AML-193 (cell line): ENCODE results near the gene CMSS1.

Experiments
- DNase-seq, 2 experiments: peaks; one replicate each; lab custom pipeline; 2025; lab: John Stamatoyannopoulos, UW

Gene CMSS1

GRCh38 chr3:100057716-100058575 lies 240.3 kb downstream of the CMSS1 start:
- DNase-seq, result no peak

DNA sequence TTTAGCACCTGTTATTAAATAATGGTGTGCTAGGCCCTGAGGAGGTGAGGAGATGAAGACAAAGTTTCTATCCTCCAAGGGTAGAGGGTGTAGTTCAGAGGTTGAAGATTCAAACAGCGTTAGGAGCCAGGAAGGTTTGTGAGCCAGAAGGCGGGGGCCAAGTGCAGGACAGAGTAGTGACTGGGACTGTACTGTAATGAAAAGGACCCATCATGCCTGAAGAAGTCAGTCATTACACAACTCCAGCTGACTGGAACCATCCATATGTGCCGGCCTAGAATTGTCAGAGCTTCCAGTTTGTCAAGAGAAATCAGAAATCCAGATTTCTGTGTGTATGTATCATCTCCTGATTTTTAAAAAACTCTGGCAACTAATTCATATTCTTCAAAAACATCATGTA lies 241.8 kb downstream of the CMSS1 start:
- DNase-seq, result no peak

GRCh38 chr3:100060685-100061484 lies 243.2 kb downstream of the CMSS1 start:
- DNase-seq, result peak; percentile 80 to 84

DNA sequence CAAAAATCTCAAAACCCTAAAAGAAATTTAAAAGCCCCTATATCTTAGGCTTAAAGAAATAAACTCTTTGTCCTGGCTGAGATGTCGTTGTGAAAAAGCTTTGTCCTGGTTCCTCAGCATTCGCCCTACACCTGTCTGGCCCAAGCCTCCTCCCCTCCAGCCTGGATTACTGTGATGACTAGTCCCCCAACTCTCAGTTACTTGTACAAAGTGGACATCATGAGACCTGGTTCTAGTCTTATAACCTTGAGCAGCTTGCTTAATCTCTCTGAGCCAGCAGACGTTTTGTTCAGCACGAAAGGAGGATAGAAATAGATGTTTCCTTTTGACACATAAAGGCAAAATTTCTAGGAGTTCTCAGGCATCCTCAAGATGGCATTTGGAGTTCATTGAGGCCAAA lies 245.0 kb downstream of the CMSS1 start:
- DNase-seq, result no peak

DNA sequence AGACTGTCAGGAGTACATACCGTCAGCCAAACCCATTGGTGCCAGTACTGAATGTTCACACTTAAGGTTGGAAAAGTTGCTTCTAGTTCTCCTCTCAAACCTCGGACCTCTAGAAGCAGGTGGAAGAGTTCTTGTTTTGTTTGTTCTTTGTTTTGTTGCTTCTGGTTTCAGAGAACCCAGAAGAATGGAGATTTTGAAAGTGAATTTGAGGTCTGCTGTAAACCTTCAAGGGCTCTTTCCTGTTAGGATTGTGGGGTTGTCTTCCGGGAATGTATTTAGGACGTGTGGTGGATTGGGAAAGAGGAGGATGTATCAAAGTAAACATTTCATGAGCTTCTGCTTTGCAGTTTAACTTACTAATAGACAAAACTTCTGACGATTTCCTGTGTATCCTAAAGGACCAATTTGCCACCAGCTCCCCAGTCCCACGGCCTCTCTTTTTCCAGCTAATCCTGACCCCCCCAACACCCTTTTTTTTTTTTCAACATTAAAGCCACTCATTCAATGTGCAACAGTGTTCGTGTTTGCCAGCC lies 246.3 kb downstream of the CMSS1 start:
- DNase-seq, result no peak

DNA sequence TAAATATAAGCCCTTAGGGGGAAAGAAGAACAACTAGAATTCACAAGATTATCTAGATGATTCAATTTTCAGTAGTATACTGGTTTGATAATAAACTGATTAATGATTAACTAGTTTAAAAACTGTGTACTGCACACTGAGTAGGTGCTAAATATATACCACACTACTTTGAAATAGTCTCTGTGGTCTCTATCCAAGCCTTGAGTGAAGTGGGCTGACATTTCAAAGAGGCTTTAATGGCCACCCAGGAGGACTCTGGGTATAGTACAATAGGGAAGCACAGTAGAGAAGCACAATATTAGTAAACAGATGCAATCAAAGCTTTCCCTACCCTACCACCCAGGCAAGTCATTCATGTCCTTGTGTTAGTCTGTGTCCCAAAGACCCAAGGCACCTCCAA lies 249.9 kb downstream of the CMSS1 start:
- no peak for DNase-seq

DNA sequence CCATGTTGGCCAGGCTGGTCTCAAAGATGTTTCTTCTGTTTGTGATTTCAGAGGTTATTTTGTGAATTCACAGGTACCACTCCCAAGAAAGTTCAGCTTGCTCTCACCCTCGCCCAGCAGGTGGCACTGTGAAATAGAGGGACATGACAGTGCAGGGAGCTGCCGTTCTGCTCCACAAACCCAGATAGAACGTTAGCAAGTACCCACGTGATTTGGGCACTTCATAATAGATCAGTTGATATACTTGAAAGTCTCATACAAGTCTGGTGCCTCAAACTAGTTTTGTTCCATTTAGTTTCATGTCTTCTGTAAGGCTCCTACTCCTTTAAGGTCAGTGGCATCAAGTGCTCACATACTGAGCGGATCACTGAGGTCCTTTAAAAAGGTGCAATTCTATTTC lies 251.2 kb downstream of the CMSS1 start:
- peak; percentile 91 to 92 for DNase-seq

DNA sequence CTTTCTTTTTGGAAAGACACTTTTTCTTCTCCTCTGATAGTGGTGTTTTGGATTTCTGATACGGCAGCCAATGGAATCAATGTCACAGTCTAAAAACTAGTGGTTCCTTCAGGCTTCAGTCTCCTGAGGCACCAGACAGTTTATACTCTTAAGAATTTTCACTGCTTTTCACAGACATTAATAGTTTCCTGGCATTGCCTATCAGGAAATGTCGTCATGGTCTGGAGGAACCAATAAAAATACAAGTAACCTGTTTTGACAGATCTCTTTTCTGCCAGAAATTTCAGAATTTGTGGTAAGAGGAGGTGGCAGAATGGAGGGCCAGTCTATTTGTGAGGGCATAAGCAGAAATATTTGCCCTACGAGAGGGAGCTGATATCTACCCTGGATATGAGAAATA lies 251.8 kb downstream of the CMSS1 start:
- DNase-seq, result peak; percentile 79 to 80

DNA sequence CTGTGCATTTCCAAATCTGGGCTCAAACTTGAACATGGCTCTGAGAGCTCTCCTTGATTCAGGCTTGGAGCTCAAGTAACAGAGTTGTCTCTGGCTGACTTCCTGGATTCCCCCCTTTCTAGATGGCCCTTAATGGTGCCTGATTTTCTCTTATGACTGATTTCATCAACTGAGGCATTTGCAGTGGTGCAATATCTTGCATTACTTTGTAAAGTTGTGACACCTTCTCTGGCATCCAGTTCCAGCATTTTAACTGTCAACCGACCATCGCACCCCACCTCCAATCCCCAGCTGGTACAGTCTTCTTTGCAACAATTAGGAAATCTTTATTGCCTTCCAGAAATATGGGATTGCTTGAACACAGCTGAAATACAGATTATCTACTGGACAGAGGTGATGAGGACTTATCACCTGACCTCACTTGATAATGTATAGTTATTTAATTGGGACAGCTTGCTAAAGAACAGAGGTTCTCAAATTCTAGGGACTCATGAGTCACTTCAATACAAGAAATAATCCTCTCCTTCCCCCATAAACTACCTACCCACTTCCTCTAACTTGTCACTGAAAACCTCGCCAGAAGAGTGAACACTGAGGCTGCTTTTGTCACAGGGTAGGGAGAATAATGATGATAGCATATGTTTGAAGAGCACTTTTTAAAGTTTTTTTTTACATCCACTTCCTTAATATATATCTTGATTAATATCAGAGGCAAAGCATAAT lies 254.8 kb downstream of the CMSS1 start:
- peak; percentile 99 for DNase-seq

DNA sequence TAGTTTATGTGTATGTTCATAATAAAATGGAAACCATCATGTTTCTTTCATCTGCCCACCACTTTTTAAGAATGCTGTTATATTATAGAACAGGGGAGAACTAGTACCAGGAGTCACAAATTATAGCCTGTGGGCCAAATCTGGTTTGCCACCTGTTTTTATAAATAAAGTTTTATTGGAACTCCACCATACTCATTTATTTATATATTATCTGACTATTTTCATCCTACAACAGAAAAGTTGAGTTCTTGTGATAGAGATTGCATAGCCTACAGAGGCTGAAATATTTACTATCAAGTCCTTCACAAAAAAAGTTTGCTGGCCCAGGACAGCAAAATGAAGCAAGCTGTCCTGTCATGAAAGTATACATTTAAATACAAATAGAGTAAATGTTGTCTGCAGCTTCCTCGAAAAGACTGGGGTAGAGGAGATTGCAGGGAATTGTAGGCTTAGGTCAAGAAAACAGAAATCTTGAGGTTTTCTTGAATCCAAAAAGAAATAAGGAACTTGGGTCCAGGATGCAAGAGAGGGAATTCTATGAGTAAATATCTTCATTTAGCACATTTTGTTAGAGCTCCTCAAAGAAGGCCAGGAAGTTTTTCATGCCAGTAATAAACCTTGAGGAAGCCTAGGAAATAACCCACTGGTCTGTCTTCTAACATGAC lies 255.5 kb downstream of the CMSS1 start:
- DNase-seq, result peak in 1 of 2 experiments; percentile 65

GRCh38 chr3:100073714-100074307 lies 256.1 kb downstream of the CMSS1 start:
- DNase-seq, result peak; percentile 90 to 91

- DNase-seq, result no peak
These were observed 257.5 kb downstream of the CMSS1 start for GRCh38 chr3:100075196-100075595.

- DNase-seq, result no peak
These were observed 258.4 kb downstream of the CMSS1 start for GRCh38 chr3:100075851-100076730.

DNA sequence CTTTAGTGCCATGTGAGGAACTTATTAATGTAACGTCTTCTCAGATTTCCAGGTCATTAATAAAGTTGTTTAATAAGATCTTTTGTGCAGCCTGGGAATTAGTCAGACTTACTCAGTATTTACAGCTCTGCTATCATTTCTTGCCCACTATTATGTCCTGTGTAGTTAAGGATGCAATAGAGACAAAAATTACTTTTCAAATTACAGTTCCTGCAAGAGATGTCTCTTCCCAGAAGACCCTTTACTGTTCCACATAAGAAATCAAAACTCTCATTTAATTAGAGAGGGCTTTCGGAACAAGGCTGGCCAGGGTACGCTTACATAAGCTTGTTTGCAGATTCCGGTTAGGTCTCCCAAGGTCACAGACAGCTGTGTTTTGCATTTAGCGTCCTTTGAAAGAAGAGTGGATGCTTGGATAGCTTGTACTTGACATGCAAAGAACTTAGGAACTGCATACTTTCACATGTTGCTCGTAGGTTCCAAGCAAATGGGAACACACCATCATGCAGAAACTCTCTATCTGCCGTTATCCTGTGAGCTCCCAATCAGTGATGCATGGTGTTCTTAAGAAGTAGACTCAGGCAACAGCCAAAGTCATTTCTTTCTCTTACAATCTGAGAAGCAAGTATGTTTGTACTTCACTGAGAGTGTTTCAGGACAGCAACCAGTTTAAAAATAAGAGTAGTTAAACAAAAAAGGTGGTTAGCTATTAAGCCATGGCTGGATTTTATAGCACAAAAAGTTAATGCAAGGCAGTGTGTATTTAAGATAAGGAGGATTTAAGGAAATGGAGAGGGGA lies 259.3 kb downstream of the CMSS1 start:
- no peak for DNase-seq

DNA sequence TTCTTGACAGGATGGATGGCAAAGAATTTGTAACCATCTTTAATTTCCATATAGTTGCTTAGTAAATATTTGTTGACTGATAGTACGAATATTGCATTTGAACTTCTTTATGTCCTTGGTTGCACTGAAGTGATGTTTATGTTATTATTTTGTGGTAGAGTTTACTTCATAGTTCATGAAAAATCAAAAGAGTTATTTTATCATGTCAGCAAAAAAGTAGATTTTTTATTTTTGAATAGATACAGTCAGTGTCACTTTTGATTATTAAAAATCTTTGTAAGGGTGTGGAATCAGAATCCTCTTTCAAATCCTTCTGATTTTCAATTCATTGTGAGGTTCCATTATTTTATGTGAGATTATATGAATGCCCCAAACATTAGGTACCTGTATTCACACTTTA lies 261.7 kb downstream of the CMSS1 start:
- no peak for DNase-seq

DNA sequence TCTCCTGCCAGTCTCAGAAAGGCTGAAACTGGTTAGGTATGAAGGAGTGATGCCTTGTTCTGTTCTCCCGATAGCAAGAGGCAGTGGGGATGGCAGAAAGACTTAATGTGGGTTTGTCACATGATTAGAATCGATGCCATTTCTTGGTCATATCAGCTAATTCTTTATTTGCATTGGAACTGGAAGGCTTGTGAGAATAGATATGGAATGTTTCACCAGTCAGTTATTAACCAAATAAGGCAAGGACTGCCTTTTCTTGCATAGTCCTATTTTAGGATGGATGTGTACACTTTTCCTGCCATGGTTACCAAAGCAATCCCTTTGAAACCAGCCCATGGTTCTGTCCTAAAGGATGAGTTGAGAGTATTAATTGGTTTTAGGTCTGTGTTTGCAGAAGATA lies 262.9 kb downstream of the CMSS1 start:
- no peak for DNase-seq

DNA sequence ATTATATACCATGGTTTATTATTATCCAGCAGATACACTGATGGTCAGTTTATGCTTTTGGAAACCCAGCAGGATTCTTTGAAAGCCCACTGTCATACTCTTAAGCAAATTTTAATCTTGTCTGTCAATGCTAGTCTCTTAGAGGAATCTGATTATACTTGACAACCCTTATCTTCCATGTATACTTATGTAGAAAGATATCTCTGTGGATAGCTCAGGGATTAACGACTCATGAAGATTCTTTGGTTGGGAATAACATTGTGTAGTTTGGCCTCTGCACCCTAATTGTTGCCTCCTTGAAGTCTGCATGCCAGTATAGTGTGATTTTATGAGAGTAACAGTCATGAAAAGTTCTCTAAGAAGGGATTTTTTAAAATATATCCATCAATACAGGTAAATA lies 263.6 kb downstream of the CMSS1 start:
- no peak for DNase-seq

- DNase-seq, result no peak
These were observed 264.5 kb downstream of the CMSS1 start for GRCh38 chr3:100081986-100082692.

GRCh38 chr3:100082714-100083113 lies 265.1 kb downstream of the CMSS1 start:
- no peak for DNase-seq
